H54 (cell line): ENCODE data around the gene GFPT2.
"Not testable (repeated sequence)": the region's sequence is repeated elsewhere in the genome, so short reads cannot be mapped to it uniquely, and the experiment has no call there.

ENCODE experiments used
- DNase-seq: peaks from one replicate; pipeline ENCODE4 v3.0.0; 2011; ENCODE audit warnings: low spot score, mixed read lengths; ENCODE audit not compliant: insufficient read length
- FAIRE-seq: peaks from 3 replicates; lab custom pipeline; 2011; peaks lifted over from hg19 to GRCh38; lab: Jason Lieb, UNC
- POLR2A ChIP-seq: IDR thresholded peaks from 2 replicates; pipeline ENCODE4 v1.6.1; 2011; ENCODE audit warnings: low read depth, mild to moderate bottlenecking, low read length

GFPT2 gene

DNA sequence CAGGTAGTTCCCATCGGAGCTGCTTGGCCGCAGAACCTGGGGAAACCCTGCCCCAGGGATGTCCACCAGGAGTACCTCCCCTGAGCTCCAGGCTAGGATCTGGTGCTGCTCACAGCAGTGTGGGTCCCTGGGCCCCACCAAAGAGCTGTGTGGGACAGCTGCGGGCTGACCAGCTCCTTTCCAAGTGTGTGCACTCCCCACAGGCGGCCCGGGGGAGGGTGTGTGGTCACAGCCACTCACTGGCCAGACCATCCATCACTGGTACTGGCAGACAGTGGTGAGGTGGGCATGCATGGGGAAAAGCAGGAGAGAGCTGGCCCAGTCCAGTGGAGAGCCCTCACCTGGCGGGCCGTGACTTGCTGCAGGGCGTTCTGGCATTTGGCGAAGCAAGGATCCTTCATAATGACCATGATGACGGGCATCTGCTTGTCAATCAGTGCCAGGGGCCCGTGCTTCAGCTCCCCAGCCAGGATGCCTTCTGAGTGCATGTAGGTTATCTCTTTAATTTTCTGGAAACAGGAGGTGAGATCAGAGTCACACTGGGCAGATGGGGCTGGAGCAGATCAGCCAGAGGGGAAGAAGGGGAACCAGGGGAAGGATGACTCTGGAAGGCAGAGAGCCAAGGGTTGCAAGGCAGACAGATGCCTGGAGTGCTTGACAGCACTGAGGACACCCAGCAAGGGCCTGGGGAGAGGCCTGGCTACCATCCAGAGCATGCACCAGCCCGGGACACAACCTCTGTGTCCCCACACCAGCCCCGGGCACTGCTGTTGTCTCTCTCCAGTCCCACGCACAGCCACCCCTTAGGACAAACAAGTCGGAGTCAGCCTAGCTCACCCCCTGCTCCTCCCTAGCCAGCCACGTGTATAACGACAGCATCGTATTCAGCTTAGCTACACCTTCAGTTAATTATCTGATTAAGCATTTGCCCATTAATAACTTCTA lies 48.4 kb downstream of the GFPT2 start:
- TF ChIP-seq POLR2A: no peak
- DNase-seq (no peak), FAIRE-seq (no peak)

DNA sequence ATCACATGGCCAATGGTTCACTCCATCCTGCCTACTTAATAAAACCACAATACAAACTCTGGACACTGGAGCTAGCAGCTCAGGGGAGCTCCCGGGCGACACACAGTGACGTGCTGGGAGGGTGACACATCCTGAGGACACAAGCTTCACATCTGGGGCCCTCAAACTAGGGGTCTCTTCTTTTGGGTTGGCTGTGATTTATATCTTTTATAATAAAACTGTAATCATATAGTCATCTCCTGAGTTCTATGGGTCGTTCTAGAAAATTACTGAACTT lies 49.2 kb downstream of the GFPT2 start:
- TF ChIP-seq POLR2A: no peak
- FAIRE-seq: no peak
- no peak for DNase-seq

- no peak for FAIRE-seq
- no peak for TF ChIP-seq POLR2A
Observed at GRCh38 chr5:180303226-180304015, 49.7 kb downstream of the GFPT2 start.

GRCh38 chr5:180302256-180302655 lies 50.9 kb downstream of the GFPT2 start:
- no peak for TF ChIP-seq POLR2A
- FAIRE-seq: no peak
- DNase-seq: no peak

More at GRCh38 chr5:180303226-180304015, 49.7 kb downstream of the GFPT2 start:
- no peak for DNase-seq

- FAIRE-seq (no peak), DNase-seq (no peak)
- no peak for TF ChIP-seq POLR2A
Observed at GRCh38 chr5:180301253-180301652, 51.9 kb downstream of the GFPT2 start.

GRCh38 chr5:180299526-180299925 lies 53.6 kb downstream of the GFPT2 start:
- FAIRE-seq (no peak), DNase-seq (no peak)
- TF ChIP-seq POLR2A: no peak

DNA sequence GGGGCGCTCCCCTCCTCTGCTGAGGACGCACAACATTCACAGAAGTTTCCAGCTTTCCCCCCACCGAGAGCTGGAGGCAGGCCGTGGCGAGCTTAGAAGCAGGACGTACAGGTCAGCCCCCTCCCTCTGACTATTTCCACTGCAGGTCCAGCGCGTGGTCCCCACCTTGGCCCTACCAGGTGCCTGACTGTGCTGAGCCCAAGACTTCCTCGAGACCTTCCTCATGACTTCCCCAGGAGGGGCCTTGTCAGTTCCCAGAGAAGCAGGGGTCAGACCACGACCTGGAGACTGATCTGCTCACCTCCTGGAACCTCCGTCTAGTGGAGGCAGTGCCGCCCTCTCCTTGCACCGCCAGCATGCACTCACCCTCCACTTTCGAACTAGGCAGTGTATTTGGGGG lies 54.1 kb downstream of the GFPT2 start:
- DNase-seq, FAIRE-seq: not testable (repeated sequence)

- DNase-seq: no peak
- TF ChIP-seq POLR2A: no peak
- FAIRE-seq: no peak
Observed at GRCh38 chr5:180297587-180298282, 55.4 kb downstream of the GFPT2 start.

DNA sequence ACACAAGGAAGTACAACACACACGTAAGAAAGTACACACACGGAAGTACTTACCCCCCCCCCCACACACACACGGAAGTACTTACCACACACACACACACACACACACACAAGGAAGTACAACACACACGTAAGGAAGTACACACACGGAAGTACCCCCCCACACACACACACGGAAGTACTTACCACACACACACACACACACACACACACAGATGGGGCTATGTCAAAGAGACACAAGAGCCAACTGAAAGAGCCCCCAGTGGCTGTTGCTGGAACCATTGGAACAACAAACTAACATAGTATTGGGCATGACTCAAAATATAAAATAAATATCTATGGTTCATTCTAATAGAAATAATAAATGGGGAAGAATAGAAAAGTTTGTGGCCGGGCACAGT lies 56.4 kb downstream of the GFPT2 start:
- no peak for DNase-seq
- FAIRE-seq: no peak
- TF ChIP-seq POLR2A: no peak

DNA sequence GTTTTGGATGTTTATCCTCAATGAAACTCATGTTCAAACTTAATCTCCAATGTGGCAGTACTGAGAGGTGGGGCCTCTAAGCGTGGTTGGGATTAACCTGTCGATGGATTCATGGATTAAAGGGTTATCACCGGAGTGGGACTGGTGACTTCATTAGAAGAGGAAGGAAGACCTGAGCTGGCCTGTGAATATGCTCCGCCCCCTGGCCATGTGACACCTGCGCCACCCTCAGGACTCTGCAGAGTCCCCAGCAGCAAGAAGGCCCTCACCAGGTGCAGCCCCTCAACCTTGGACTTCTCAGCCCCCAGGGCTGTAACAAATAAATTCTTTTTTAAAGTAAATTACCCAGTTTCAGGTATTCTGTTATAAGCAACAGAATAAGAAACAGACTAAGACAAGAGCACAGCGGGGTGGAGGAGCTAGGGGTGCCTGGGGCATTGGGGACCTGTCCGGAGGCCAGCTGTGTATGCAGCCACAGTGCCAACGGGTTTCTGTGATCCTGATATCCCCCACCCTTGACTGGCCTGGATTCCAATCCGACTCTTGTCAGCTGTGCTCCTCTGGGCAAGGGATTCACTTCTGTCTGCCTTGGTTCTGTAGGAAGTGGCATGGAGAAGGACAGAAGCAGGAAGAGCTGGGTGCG lies 58.1 kb downstream of the GFPT2 start:
- DNase-seq (no peak), FAIRE-seq (no peak)
- no peak for TF ChIP-seq POLR2A

GRCh38 chr5:180294411-180294810 lies 58.7 kb downstream of the GFPT2 start:
- FAIRE-seq: no peak
- no peak for DNase-seq
- no peak for TF ChIP-seq POLR2A

GRCh38 chr5:180291943-180292831 lies 60.9 kb downstream of the GFPT2 start, which contains the start of gene MAPK9:
Gene MAPK9 (minus strand): TSS chr5:180292083. CDS start chr5:180280561, 11,522 bp downstream.
- TF ChIP-seq POLR2A: peak; percentile 37; the same call in 1 of the 2 replicates
- FAIRE-seq (no peak), DNase-seq (peak; percentile 83)

GRCh38 chr5:180291234-180291940 lies 61.7 kb downstream of the GFPT2 start:
- TF ChIP-seq POLR2A: no peak

More at GRCh38 chr5:180291234-180291940, 61.7 kb downstream of the GFPT2 start:
- FAIRE-seq (no peak), DNase-seq (peak; percentile 36)
